Measurements from ENCODE around the gene NAA10. TPM values are rescaled to one million over a fixed set of nuclear protein-coding genes. Genes with fewer than 3 reads are reported as not detected.

NAA10 gene
- total and polyA plus RNA-seq, 5 donors from 2014 or later = 70.0 to 99.8 (median 77.0) TPM

DNA sequence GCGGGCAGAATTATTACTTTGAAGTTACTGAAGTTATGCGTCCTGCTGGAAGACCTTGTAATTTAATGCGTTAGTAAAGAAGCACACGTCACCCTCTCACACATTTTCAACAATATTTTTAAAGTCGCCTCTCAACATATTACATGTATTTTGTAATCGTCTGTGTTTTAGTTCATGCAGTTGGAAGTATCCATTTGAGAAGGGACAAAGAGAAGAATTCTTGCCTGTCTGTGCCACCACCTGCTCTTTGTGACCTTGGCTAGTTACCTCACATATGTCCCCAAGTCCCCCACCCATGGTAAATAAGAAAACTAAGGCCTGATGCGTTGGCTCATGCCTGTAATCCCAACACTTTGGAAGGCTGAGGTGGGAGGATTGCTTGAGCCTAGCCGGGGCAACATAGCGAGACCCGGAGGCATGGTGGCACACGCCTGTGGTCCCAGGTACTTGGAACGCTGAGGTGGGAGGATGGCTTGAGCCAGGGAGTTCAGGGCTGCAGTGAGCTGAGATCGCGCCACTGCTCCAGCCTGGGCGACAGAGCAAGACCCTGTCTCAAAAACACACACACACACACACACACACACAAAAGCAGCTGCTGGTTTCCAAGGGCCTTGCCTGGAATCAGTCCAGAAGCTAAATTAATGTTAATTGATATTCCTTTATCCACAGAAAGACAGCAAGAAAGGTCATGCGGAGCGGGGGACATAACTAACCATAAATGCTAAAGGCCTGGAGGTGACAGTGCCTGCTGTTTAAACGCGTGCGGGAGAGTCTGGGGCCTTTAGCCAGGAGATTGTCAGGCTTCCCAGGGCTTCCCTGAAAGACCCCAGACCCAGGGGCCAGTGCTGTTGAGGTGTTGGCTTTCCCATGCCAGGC is 38.5 kb upstream of the NAA10 start:
- Histone ChIP-seq H3K4me3 (ENCODE audit: low read depth, low read length) (peak overlapping the region; percentile 83), H3K27me3 (ENCODE audit: control insufficient read depth, insufficient read depth, low read length) (no peaks in the 10 kb centered on the region), H3K36me3 (ENCODE audit: control insufficient read depth, insufficient read depth, low read length) (no peaks in the 10 kb centered on the region), H3K4me1 (ENCODE audit: control insufficient read depth, insufficient read depth, low read length, poor library complexity, severe bottlenecking) (peaks cover 32% of the 10 kb centered on the region), H3K9me3 (ENCODE audit: control insufficient read depth in 2 of 2, low read length in 2 of 2) (no peaks in the 10 kb centered on the region), H3K27ac (ENCODE audit: insufficient read depth, low read length, poor library complexity, severe bottlenecking) (peak overlapping the region; percentile 97)
- DNase-seq (no peak), ATAC-seq (ENCODE audit: low read depth in 2 of 2) (no peak)
- Mint-ChIP-seq H3K4me3 (peak overlapping the region; percentile 83 to 93 (median 88)), H3K4me1 (peaks cover under 1 to 38% (median 7%) of the 10 kb centered on the region in 4 donors), H3K36me3 (peaks cover 4% of the 10 kb centered on the region), H3K27me3 (peaks cover 4% of the 10 kb centered on the region), H3K9me3 (peaks cover 0 to 4% (median 0%) of the 10 kb centered on the region in 7 donors), H3K27ac (peak overlapping the region; percentile 95 to 96 (median 95))

DNA sequence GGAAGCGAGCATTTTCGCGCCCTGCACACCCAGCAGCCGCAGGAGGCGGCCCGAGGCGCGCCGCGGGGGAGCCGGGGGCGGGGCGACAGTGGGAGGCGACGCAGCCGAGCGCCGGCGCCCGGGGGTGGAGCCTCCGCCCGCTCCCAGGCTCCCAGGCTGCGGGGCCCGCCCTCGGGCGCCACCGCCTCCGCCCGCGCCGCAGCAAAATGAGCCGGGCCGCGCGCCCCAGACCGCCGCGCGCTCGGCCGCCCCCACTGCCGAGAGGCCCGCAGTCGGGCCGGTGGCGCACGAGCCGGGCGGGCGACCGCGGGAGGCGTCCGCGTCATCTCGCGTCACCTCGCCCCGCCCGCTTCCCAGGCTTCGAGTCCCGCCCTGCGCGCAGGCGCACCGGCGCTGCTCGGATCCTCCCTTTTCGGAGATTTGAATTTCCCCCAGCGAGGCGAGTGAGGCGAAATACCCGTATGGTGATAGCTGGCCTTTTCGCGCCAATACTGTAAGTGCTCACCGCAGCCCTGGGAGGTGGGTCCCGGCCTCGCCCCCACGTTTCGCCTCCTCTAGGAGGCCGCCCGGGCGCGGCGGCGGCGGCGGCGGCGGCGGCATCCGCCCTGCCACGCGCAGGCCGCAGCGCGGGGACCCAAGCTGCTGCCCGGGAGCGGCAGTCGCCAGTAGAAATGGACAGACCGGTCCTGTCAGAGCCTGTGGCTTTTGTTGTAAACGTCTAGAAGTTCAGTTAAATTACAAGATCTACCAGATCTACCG is 37.7 kb upstream of the NAA10 start, which contains the start of gene TMEM187:
TMEM187 (plus strand) TSS at position 387 of the 759 bp plus-strand sequence. CDS start 9,309 bp downstream, outside the sequence.
- Histone ChIP-seq H3K36me3 (ENCODE audit: control insufficient read depth, insufficient read depth, low read length) (no peaks in the 10 kb centered on the region), H3K4me1 (ENCODE audit: control insufficient read depth, insufficient read depth, low read length, poor library complexity, severe bottlenecking) (peaks cover 39% of the 10 kb centered on the region), H3K27ac (ENCODE audit: insufficient read depth, low read length, poor library complexity, severe bottlenecking) (peak within 1 kb of the TSS; percentile 97), H3K9me3 (ENCODE audit: control insufficient read depth in 2 of 2, low read length in 2 of 2) (no peaks in the 10 kb centered on the region), H3K27me3 (ENCODE audit: control insufficient read depth, insufficient read depth, low read length) (no peaks in the 10 kb centered on the region), H3K4me3 (ENCODE audit: low read depth, low read length) (peak within 1 kb of the TSS; percentile 83)
- Mint-ChIP-seq H3K9me3 (peaks cover 0 to 4% (median 0%) of the 10 kb centered on the region in 7 donors), H3K4me3 (peak within 1 kb of the TSS; percentile 89 to 100 (median 100)), H3K27me3 (peaks cover 4% of the 10 kb centered on the region), H3K4me1 (peaks cover 5 to 46% (median 12%) of the 10 kb centered on the region in 4 donors), H3K36me3 (peaks cover 4% of the 10 kb centered on the region), H3K27ac (peak within 1 kb of the TSS; percentile 96 to 100 (median 100))
- ATAC-seq (ENCODE audit: low read depth in 2 of 2) = peak; percentile 46 to 52
- peak; percentile 79 to 93 (median 92) for DNase-seq

DNA sequence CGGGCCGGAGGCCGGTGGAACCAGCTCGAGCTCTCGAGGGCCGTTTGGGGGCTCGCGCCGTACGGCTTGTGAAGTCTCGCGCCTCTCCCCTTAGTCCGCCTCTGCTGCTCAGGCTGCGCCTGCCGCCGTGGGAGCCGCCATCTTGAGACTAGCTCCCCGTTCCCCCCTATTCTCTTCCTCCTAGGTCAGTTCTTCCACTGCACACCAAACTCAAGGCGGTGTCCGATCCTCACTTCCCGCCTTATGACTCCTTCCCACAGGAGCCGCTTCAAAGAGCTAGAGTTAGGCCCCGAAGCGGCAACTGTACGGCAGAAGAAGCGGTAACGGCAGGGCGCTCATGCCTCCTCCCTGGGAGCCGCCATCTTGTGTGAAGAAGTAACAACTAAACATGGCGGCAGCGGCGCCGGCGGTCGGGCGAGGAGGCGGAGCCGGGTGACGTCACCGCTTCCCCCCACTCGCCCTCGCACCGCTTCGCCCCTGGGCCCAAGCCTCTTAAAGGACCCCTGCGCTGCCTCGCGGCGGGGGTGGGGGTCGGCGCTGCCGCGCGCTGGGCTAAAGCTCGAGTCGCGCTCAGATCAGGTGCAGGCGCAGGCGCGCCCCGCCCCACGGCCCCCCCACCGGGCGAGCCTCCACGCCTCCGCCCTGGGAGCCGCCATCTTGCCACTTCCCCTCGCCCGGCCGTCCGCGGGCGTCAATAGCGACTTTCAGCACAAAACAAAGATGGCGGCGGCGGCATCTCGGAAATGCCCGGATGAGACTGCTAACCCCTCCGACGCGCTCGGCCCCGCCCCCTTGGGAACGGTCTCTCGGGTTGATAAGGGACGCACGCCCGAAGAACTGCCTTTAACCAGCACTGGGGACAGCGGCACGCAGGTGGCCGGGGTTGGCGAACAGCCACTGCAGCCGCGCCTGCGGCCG is 36.9 kb upstream of the NAA10 start, which contains the start of gene HCFC1:
HCFC1 (minus strand) TSS at position 369 of the 918 bp plus-strand sequence. CDS start 978 bp downstream, outside the sequence.
- Histone ChIP-seq H3K9me3 (ENCODE audit: control insufficient read depth in 2 of 2, low read length in 2 of 2) (no peaks in the 10 kb centered on the region), H3K4me3 (ENCODE audit: low read depth, low read length) (peak within 1 kb of the TSS; percentile 80), H3K27ac (ENCODE audit: insufficient read depth, low read length, poor library complexity, severe bottlenecking) (peak within 1 kb of the TSS; percentile 97), H3K4me1 (ENCODE audit: control insufficient read depth, insufficient read depth, low read length, poor library complexity, severe bottlenecking) (peaks cover 47% of the 10 kb centered on the region), H3K27me3 (ENCODE audit: control insufficient read depth, insufficient read depth, low read length) (no peaks in the 10 kb centered on the region), H3K36me3 (ENCODE audit: control insufficient read depth, insufficient read depth, low read length) (no peaks in the 10 kb centered on the region)
- peaks cover 0 to 1% (median 0%) of the 10 kb centered on the region in 7 donors for H3K9me3 Mint-ChIP-seq
- peak within 1 kb of the TSS; percentile 96 to 100 (median 100) for H3K27ac Mint-ChIP-seq
- ATAC-seq (ENCODE audit: low read depth in 2 of 2) (peak; percentile 48), DNase-seq (peak; percentile 83 to 97 (median 95))
- H3K4me3 Mint-ChIP-seq = peak within 1 kb of the TSS; percentile 89 to 100 (median 100)
- peaks cover 4% of the 10 kb centered on the region for H3K36me3 Mint-ChIP-seq
- peaks cover 4% of the 10 kb centered on the region for H3K27me3 Mint-ChIP-seq
- peaks cover 1 to 54% (median 17%) of the 10 kb centered on the region in 4 donors for H3K4me1 Mint-ChIP-seq

DNA sequence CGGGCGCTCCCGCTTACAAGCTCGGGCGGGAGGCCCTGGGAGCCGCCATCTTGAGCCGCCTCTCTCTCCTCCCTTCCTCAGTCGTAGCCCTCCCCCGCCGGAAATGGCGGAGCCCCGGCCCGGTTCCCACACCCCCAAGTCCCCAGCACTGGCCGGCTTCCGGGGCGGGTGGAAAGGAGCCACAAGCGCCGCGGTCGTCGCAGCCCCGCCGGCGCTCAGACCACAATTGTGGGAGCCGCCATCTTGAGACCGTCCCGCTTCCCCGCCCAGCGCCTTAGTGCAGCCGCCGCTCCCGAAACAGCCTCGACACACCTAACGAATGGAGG is 36.2 kb upstream of the NAA10 start:
- H3K36me3 Mint-ChIP-seq = peaks cover 4% of the 10 kb centered on the region
- Histone ChIP-seq H3K4me1 (ENCODE audit: control insufficient read depth, insufficient read depth, low read length, poor library complexity, severe bottlenecking) (peaks cover 53% of the 10 kb centered on the region), H3K36me3 (ENCODE audit: control insufficient read depth, insufficient read depth, low read length) (no peaks in the 10 kb centered on the region), H3K27me3 (ENCODE audit: control insufficient read depth, insufficient read depth, low read length) (no peaks in the 10 kb centered on the region), H3K27ac (ENCODE audit: insufficient read depth, low read length, poor library complexity, severe bottlenecking) (peak overlapping the region; percentile 97), H3K9me3 (ENCODE audit: control insufficient read depth in 2 of 2, low read length in 2 of 2) (no peaks in the 10 kb centered on the region), H3K4me3 (ENCODE audit: low read depth, low read length) (peak overlapping the region; percentile 80)
- ATAC-seq (ENCODE audit: low read depth in 2 of 2) = peak; percentile 48 to 49
- peaks cover 0 to 1% (median 0%) of the 10 kb centered on the region in 7 donors for H3K9me3 Mint-ChIP-seq
- peak; percentile 82 to 97 (median 93) for DNase-seq
- H3K27ac Mint-ChIP-seq = peak overlapping the region; percentile 96 to 100 (median 100)
- peaks cover 0 to 61% (median 17%) of the 10 kb centered on the region in 4 donors for H3K4me1 Mint-ChIP-seq
- H3K4me3 Mint-ChIP-seq = peak overlapping the region; percentile 89 to 100 (median 100)
- peaks cover 4% of the 10 kb centered on the region for H3K27me3 Mint-ChIP-seq

DNA sequence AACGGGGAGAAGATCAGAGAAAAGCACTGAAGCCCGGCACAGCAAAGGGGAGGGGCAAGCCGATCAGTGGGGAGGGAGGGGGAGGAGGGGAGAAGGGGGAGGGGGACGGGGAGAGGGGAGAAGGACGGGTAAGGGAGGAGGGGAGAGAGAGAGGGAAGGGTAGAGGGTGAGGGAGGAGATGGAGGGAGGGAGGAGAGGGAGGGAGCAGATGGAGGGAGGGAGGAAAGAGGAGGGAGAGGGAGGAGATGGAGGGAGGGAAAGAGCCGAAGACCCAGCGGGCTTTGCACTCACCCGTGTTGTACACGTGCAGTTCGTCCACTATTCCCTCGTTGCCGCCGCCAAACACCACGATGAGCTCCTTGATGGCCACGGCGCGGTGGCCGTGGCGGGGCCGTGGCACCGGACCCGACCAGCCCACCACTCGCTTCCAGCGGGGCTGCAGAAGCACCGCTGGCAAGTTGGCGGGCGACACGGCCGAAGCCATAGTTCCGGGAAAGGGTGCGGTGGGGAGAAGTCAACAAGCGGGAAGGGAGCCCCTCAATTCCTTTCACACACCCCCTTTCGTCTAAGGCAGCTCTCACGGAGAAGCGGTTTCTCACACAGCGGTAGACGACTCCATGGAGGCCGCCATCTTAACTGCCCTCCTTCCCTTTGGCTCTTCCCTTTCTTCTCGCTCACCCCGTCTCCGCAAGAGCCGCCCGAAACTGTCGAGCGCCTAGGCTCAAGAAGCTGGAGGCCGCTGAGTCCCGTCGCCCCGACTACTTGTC is 35.7 kb upstream of the NAA10 start:
- Mint-ChIP-seq H3K27ac (peak overlapping the region in 2 of 3 donors; percentile 96 to 100), H3K4me1 (peaks cover 0 to 62% (median 16%) of the 10 kb centered on the region in 4 donors), H3K9me3 (peaks cover 0 to 1% (median 0%) of the 10 kb centered on the region in 7 donors), H3K27me3 (peaks cover 4% of the 10 kb centered on the region), H3K36me3 (peaks cover 4% of the 10 kb centered on the region), H3K4me3 (peak overlapping the region; percentile 89 to 100 (median 100))
- Histone ChIP-seq H3K36me3 (ENCODE audit: control insufficient read depth, insufficient read depth, low read length) (no peaks in the 10 kb centered on the region), H3K27ac (ENCODE audit: insufficient read depth, low read length, poor library complexity, severe bottlenecking) (peak overlapping the region; percentile 97), H3K4me1 (ENCODE audit: control insufficient read depth, insufficient read depth, low read length, poor library complexity, severe bottlenecking) (peaks cover 59% of the 10 kb centered on the region), H3K4me3 (ENCODE audit: low read depth, low read length) (peak overlapping the region; percentile 73), H3K9me3 (ENCODE audit: control insufficient read depth in 2 of 2, low read length in 2 of 2) (no peaks in the 10 kb centered on the region), H3K27me3 (ENCODE audit: control insufficient read depth, insufficient read depth, low read length) (no peaks in the 10 kb centered on the region)
- ATAC-seq (ENCODE audit: low read depth in 2 of 2) (peak in 1 of 2 donors; percentile 6), DNase-seq (peak; percentile 25 to 51 (median 41))

DNA sequence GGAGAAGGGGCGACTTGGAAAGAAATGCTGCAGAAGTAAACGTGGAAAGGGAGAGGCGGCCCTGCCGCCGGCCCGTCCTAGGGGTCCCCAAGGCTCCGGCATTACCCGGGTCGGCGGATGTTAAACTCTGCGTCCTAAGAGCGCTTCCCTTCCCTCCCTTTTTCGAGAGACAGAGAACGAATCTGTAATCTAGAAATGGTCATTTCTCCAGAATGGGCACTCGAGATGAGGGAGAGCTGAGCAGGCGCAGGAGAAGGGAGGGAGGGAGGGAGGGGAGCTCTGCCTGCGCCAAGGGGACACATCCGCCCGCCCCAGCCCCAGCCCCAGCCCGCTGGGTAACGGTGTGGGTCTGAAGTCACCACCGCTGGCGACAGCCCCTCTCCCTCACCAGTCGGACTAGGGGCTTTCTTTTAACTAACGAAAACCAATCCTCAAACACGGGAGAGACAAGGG is 35.1 kb upstream of the NAA10 start:
- Mint-ChIP-seq H3K27ac (peak overlapping the region; percentile 87 to 96 (median 89)), H3K4me1 (peaks cover 0 to 66% (median 16%) of the 10 kb centered on the region in 4 donors), H3K36me3 (peaks cover 4% of the 10 kb centered on the region), H3K4me3 (peak overlapping the region; percentile 89 to 100 (median 98)), H3K27me3 (peaks cover 4% of the 10 kb centered on the region), H3K9me3 (peaks cover 0 to 1% (median 0%) of the 10 kb centered on the region in 7 donors)
- peak overlapping the region; percentile 73 for H3K4me3 ChIP-seq (ENCODE audit: low read depth, low read length)
- ATAC-seq (ENCODE audit: low read depth in 2 of 2) = no peak
- no peaks in the 10 kb centered on the region for H3K9me3 ChIP-seq (ENCODE audit: control insufficient read depth in 2 of 2, low read length in 2 of 2)
- no peak for DNase-seq
- no peaks in the 10 kb centered on the region for H3K27me3 ChIP-seq (ENCODE audit: control insufficient read depth, insufficient read depth, low read length)
- H3K36me3 ChIP-seq (ENCODE audit: control insufficient read depth, insufficient read depth, low read length) = no peaks in the 10 kb centered on the region
- peak overlapping the region; percentile 97 for H3K27ac ChIP-seq (ENCODE audit: insufficient read depth, low read length, poor library complexity, severe bottlenecking)
- peaks cover 60% of the 10 kb centered on the region for H3K4me1 ChIP-seq (ENCODE audit: control insufficient read depth, insufficient read depth, low read length, poor library complexity, severe bottlenecking)
